K562 (cell line): ENCODE data around the gene ERICH2. TPM values are rescaled to one million over a fixed set of nuclear protein-coding genes. Genes with fewer than 3 reads are reported as not detected.

ENCODE experiments used
- ARID2 ChIP-seq: fragments of 450-650 bp; IDR thresholded peaks from 2 replicates; pipeline ENCODE4 v1.6.1; 2017; ENCODE audit warnings: antibody characterized with exemption, mild to moderate bottlenecking
- PTBP1 ChIP-seq: fragments of 200-400 bp; formaldehyde crosslinking; IDR thresholded peaks from 2 replicates; pipeline ENCODE4 v1.6.1; 2017; ENCODE audit warnings: low read depth, low read length
- ZBTB12 ChIP-seq: fragments of 250-450 bp; sonication (Bioruptor Pico); IDR thresholded peaks from 2 replicates; pipeline ENCODE4 v1.4.0; 2020
- ZNF217 ChIP-seq: sonication (generic); formaldehyde crosslinking; IDR thresholded peaks from 2 replicates; pipeline ENCODE4 v1.8.0; 2022; ENCODE audit warnings: mild to moderate bottlenecking, missing genetic modification reagents
- ZNF280B ChIP-seq: fragments of 250-450 bp; sonication (Bioruptor Pico); IDR thresholded peaks from 2 replicates; pipeline ENCODE4 v1.5.1; 2021; ENCODE audit warnings: mild to moderate bottlenecking
- ZNF316 ChIP-seq: fragments of 450-650 bp; IDR thresholded peaks from 2 replicates; pipeline ENCODE4 v1.6.1; 2016
- polyA plus RNA-seq, 8 experiments: library from polyadenylated mRNA; depleted of rRNA in 4 of 8; stranded (reverse) in 5 of 8; unstranded in 3 of 8; fragments of >200 nt; fragmentation: Nextera tagmentation in 2 of 8; fragmentation: Illumina TruSeq in 1 of 8; extraction: Ambion mirVana in 2 of 8; extraction: Trizol in 1 of 8; gene quantifications; 2 replicates each; pipeline versions ENCODE4 v1.2.1 to v1.2.3, GENCODE V29; 2011 to 2014; ENCODE audit warnings: inconsistent platforms in 1 of 8, missing spikeins in 1 of 8
- total RNA-seq, 7 experiments: library from RNA; depleted of rRNA in 6 of 7; stranded (reverse); fragments of >200 nt in 6 of 7; fragmentation: Illumina TruSeq in 2 of 7; extraction: Trizol in 2 of 7; gene quantifications; 2 replicates each; pipeline versions ENCODE4 v1.2.1 to v1.2.3, GENCODE V29; 2011 to 2021; ENCODE audit warnings: low replicate concordance in 1 of 7
- TF ChIP-seq, protein P1 (sequence below), 3 experiments: fragments of 200-800 bp in 1 of 3; fragments of 250-450 bp in 1 of 3; fragments of 450-650 bp in 1 of 3; sonication (Bioruptor Pico) in 1 of 3; sonication (Bioruptor generic) in 1 of 3; formaldehyde crosslinking in 1 of 3; IDR thresholded peaks; 2 replicates each; pipeline versions ENCODE4 v1.6.1 to v1.8.0; 2016 to 2022; ENCODE audit warnings: mild to moderate bottlenecking in 2 of 3, missing genetic modification characterization in 2 of 3, missing compliant biosample characterization in 1 of 3, moderate library complexity in 1 of 3
- TF ChIP-seq, protein P2 (sequence below), 2 experiments: fragments of 450-650 bp in 1 of 2; sonication (generic) in 1 of 2; formaldehyde crosslinking in 1 of 2; IDR thresholded peaks; 2 replicates each; pipeline versions ENCODE4 v1.7.1 to v1.9.0; 2016 to 2022; ENCODE audit warnings: inconsistent platforms in 1 of 2, mild to moderate bottlenecking in 1 of 2, missing genetic modification reagents in 1 of 2

Gene ERICH2
- total and polyA plus RNA-seq, 9 of the 15 experiments (the other 6 are each of a cell fraction or from before 2014, with no cell fraction given), result 0.85 to 2.4 (median 1.6) TPM

DNA sequence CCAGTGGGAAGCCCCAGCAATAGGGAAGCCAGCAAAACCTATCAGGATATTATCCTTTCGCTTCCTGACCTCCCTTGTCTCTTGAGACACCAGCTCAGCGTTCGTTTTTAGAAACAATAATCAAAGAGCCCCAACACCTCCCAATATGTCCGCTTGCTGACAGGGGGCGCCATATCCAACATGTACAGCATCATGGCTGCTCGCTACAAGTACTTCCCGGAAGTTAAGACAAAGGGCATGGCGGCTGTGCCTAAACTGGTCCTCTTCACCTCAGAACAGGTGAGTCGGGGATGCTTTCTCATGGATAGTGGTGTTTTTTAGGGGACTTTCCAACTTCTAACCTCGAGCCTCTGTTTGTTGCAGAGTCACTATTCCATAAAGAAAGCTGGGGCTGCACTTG, 75.2 kb downstream of the ERICH2 start (continued):
- TF ChIP-seq, protein P1, sequence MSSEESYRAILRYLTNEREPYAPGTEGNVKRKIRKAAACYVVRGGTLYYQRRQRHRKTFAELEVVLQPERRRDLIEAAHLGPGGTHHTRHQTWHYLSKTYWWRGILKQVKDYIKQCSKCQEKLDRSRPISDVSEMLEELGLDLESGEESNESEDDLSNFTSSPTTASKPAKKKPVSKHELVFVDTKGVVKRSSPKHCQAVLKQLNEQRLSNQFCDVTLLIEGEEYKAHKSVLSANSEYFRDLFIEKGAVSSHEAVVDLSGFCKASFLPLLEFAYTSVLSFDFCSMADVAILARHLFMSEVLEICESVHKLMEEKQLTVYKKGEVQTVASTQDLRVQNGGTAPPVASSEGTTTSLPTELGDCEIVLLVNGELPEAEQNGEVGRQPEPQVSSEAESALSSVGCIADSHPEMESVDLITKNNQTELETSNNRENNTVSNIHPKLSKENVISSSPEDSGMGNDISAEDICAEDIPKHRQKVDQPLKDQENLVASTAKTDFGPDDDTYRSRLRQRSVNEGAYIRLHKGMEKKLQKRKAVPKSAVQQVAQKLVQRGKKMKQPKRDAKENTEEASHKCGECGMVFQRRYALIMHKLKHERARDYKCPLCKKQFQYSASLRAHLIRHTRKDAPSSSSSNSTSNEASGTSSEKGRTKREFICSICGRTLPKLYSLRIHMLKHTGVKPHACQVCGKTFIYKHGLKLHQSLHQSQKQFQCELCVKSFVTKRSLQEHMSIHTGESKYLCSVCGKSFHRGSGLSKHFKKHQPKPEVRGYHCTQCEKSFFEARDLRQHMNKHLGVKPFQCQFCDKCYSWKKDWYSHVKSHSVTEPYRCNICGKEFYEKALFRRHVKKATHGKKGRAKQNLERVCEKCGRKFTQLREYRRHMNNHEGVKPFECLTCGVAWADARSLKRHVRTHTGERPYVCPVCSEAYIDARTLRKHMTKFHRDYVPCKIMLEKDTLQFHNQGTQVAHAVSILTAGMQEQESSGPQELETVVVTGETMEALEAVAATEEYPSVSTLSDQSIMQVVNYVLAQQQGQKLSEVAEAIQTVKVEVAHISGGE (CRISPR knock-in tag; IDR thresholded peaks at IDR 0.05), result no peak
- no peak for TF ChIP-seq ZNF280B (CRISPR knock-in tag)
- no peak for TF ChIP-seq ZBTB12 (CRISPR knock-in tag)
- no peak for TF ChIP-seq ZNF217 (CRISPR knock-in tag)
- TF ChIP-seq, protein P2, sequence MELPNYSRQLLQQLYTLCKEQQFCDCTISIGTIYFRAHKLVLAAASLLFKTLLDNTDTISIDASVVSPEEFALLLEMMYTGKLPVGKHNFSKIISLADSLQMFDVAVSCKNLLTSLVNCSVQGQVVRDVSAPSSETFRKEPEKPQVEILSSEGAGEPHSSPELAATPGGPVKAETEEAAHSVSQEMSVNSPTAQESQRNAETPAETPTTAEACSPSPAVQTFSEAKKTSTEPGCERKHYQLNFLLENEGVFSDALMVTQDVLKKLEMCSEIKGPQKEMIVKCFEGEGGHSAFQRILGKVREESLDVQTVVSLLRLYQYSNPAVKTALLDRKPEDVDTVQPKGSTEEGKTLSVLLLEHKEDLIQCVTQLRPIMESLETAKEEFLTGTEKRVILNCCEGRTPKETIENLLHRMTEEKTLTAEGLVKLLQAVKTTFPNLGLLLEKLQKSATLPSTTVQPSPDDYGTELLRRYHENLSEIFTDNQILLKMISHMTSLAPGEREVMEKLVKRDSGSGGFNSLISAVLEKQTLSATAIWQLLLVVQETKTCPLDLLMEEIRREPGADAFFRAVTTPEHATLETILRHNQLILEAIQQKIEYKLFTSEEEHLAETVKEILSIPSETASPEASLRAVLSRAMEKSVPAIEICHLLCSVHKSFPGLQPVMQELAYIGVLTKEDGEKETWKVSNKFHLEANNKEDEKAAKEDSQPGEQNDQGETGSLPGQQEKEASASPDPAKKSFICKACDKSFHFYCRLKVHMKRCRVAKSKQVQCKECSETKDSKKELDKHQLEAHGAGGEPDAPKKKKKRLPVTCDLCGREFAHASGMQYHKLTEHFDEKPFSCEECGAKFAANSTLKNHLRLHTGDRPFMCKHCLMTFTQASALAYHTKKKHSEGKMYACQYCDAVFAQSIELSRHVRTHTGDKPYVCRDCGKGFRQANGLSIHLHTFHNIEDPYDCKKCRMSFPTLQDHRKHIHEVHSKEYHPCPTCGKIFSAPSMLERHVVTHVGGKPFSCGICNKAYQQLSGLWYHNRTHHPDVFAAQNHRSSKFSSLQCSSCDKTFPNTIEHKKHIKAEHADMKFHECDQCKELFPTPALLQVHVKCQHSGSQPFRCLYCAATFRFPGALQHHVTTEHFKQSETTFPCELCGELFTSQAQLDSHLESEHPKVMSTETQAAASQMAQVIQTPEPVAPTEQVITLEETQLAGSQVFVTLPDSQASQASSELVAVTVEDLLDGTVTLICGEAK (IDR thresholded peaks at IDR 0.05), result peak; percentile 83
- TF ChIP-seq, protein P2 (CRISPR knock-in tag; IDR thresholded peaks at IDR 0.05), result no peak
- TF ChIP-seq PTBP1, result no peak
- TF ChIP-seq ZNF316, result no peak
- no peak for TF ChIP-seq ARID2
